GM12878 (cell line): ENCODE measurements around the gene DSC3. TPM values are rescaled to one million over a fixed set of nuclear protein-coding genes. Genes with fewer than 3 reads are reported as not detected.

Source experiments
- ATAC-seq: fragments of 200-7000 bp; cut with Tn5 transposase; 3 replicates; pipeline ENCODE4 v1.9.1; 2020; ENCODE audit warnings: mild to moderate bottlenecking, moderate library complexity
- BruUV-seq: library from RNA; stranded (reverse); fragments of 400-500 nt; replicated peaks from 2 replicates; lab custom pipeline; 2021; lab: Mats Ljungman, UMichigan
- CTCF ChIA-PET: fragments of 300-600 bp; sonication (Branson Sonifier 250); formaldehyde crosslinking; extraction: SDS; loops from one replicate; lab custom pipeline; 2021; ENCODE audit warnings: inconsistent platforms; lab: Yijun Ruan, JAX
- POLR2A ChIA-PET: fragments of 350-600 bp; formaldehyde crosslinking; extraction: SDS; loops from one replicate; lab custom pipeline; 2021; ENCODE audit warnings: inconsistent platforms; lab: Charles Lee
- RAD21 ChIA-PET: fragments of 300-600 bp; sonication (Branson Sonifier 250); formaldehyde crosslinking; loops from one replicate; lab custom pipeline; 2023; ENCODE audit warnings: antibody characterized with exemption; ENCODE audit not compliant: unreplicated experiment; lab: Charles Lee
- SMC1A ChIA-PET: fragments of 300-600 bp; sonication (Branson Sonifier 250); formaldehyde crosslinking; loops from one replicate; lab custom pipeline; 2023; ENCODE audit not compliant: unreplicated experiment, uncharacterized antibody; lab: Charles Lee
- DNase-seq: peaks from one replicate; pipeline ENCODE4 v3.0.0-alpha.2; 2011; ENCODE audit warnings: low read depth, low spot score
- FAIRE-seq: peaks from 3 replicates; lab custom pipeline; 2011; peaks lifted over from hg19 to GRCh38; lab: Jason Lieb, UNC
- H2AFZ ChIP-seq: 2 replicates; pipeline ENCODE4 v1.6.0; 2011; ENCODE audit warnings: low read depth, low read length, control low read depth; ENCODE audit not compliant: control insufficient read depth
- H3K27ac ChIP-seq: 2 replicates; pipeline ENCODE4 v1.5.1; 2011; ENCODE audit warnings: control low read depth; ENCODE audit not compliant: control insufficient read depth, insufficient read depth
- H3K27me3 ChIP-seq, 2 experiments: replicated peaks in 1 of 2; 2 replicates each; pipeline versions ENCODE4 v1.6.0 to v1.6.1; 2011; ENCODE audit warnings: low read length in 1 of 2; ENCODE audit not compliant: control insufficient read depth in 2 of 2, insufficient read depth in 2 of 2
- H3K36me3 ChIP-seq, 2 experiments: 2 replicates each; pipeline ENCODE4 v1.5.1; 2011; ENCODE audit warnings: low read length in 1 of 2; ENCODE audit not compliant: control insufficient read depth in 2 of 2, insufficient read depth in 2 of 2
- H3K4me1 ChIP-seq: 2 replicates; pipeline ENCODE4 v1.6.1; 2011; ENCODE audit warnings: mild to moderate bottlenecking, low read length, moderate library complexity, mixed read lengths; ENCODE audit not compliant: control insufficient read depth, insufficient read depth
- H3K4me2 ChIP-seq: 2 replicates; pipeline ENCODE4 v1.6.0; 2011; ENCODE audit warnings: control low read depth; ENCODE audit not compliant: control insufficient read depth, insufficient read depth
- H3K4me3 ChIP-seq: fragments of 200-600 bp; sonication (generic); 2 replicates; pipeline ENCODE4 v1.5.1; 2016
- H3K79me2 ChIP-seq: 2 replicates; pipeline ENCODE4 v1.6.0; 2011; ENCODE audit warnings: low read length; ENCODE audit not compliant: control insufficient read depth, insufficient read depth
- H3K9ac ChIP-seq: 2 replicates; pipeline ENCODE4 v1.8.0; 2011; ENCODE audit warnings: low read length, control low read depth, mixed read lengths; ENCODE audit not compliant: control insufficient read depth, insufficient read depth
- H3K9me3 ChIP-seq: replicated peaks from 3 replicates; pipeline ENCODE4 v1.5.1; 2011; ENCODE audit warnings: mild to moderate bottlenecking, low read length; ENCODE audit not compliant: control insufficient read depth, insufficient read depth
- H4K20me1 ChIP-seq: 2 replicates; pipeline ENCODE4 v1.6.0; 2011; ENCODE audit not compliant: control insufficient read depth, insufficient read depth
- BHLHE40 ChIP-seq, 2 experiments: fragments of 450-650 bp in 1 of 2; IDR thresholded peaks; 2 replicates each; pipeline ENCODE4 v1.6.1; 2011 to 2017; ENCODE audit warnings: low read depth in 2 of 2, borderline replicate concordance in 1 of 2, improper control_type of control experiment in 1 of 2, low read length in 1 of 2, mild to moderate bottlenecking in 1 of 2
- DPF2 ChIP-seq: fragments of 450-650 bp; IDR thresholded peaks from 2 replicates; pipeline ENCODE4 v1.6.1; 2017; ENCODE audit warnings: mild to moderate bottlenecking
- HDAC6 ChIP-seq: fragments of 200-600 bp; sonication (generic); IDR thresholded peaks from one replicate; pipeline ENCODE4 v1.8.0; 2017; ENCODE audit warnings: antibody characterized with exemption; ENCODE audit not compliant: unreplicated experiment
- POU2F2 ChIP-seq: IDR thresholded peaks from 3 replicates; pipeline ENCODE4 v1.6.1; 2011; ENCODE audit warnings: low read depth, mild to moderate bottlenecking, low read length, borderline replicate concordance
- SREBF1 ChIP-seq: IDR thresholded peaks from 2 replicates; pipeline ENCODE4 v1.6.1; 2012; ENCODE audit warnings: mild to moderate bottlenecking, low read length
- ZBTB33 ChIP-seq: fragments of 450-650 bp; IDR thresholded peaks from 2 replicates; pipeline ENCODE4 v1.6.1; 2017; ENCODE audit warnings: mild to moderate bottlenecking
- WGBS: methylation state at CpG from one replicate; pipeline ENCODE4 v1.1.6; 2016; ENCODE audit warnings: low lambda C conversion rate; ENCODE audit not compliant: insufficient replicate concordance, insufficient coverage; ENCODE audit errors: missing lambda C conversion rate; 5-methylcytosine and 5-hydroxymethylcytosine counted together
- in situ Hi-C: fragments of 300-500 bp; cut with MboI; formaldehyde crosslinking; loops from 9 replicates; pipeline ENCODE4 v1.14.3; 2018; ENCODE audit warnings: mixed read lengths
- intact Hi-C: fragments of 100-400 bp; cut with micrococcal nuclease; formaldehyde crosslinking; loops from one replicate; pipeline ENCODE4 v1.14.2; 2022; ENCODE audit not compliant: unreplicated experiment
- polyA plus RNA-seq, 11 experiments: library from polyadenylated mRNA; depleted of rRNA in 4 of 11; unstranded in 6 of 11; stranded (reverse) in 5 of 11; fragments of >200 nt; fragmentation: Nextera tagmentation in 4 of 11; fragmentation: Illumina TruSeq in 1 of 11; extraction: Ambion mirVana in 4 of 11; extraction: Trizol in 1 of 11; gene quantifications; 1 replicate in 1 of 11; 2 replicates in 10 of 11; pipeline versions ENCODE4 v1.2.1 to v1.2.3, GENCODE V29; 2011 to 2016; ENCODE audit warnings: inconsistent platforms in 2 of 11, missing spikeins in 2 of 11, low read depth in 1 of 11
- total RNA-seq, 4 experiments: library from RNA; depleted of rRNA in 3 of 4; stranded (reverse); fragments of >200 nt in 3 of 4; fragmentation: Illumina TruSeq in 1 of 4; extraction: Trizol in 1 of 4; gene quantifications; 2 replicates each; pipeline versions ENCODE4 v1.2.1 to v1.2.3, GENCODE V29; 2013 to 2021
- TF ChIP-seq, protein P1 (sequence below): fragments of 450-650 bp; IDR thresholded peaks from 2 replicates; pipeline ENCODE4 v1.6.1; 2016; ENCODE audit warnings: mild to moderate bottlenecking, moderate library complexity, borderline replicate concordance

Gene DSC3
- total and polyA plus RNA-seq, 10 of the 15 experiments (the other 5 are each of a cell fraction or from before 2014, with no cell fraction given) = 0.01 to 2.9 (median 1.6) TPM

DNA sequence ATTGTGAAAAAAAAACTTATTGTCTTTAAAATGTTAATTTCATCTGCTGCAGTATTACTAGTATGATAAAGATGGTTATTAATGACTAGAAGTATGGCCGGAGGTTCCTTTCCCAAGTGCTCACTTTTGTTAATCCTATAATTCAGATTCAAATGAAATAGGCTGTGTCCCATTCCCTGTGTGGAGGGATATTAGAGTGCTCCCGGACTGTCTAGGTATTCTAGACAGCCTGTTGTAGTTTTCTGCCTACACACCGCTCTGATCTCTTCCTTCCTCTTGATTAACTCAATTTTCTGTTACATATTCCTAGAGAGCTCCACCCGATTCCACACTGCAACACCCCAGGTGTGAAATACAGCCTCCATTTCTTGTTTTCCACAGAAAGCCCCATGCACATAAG, 15.4 kb upstream of the DSC3 start (continued):
- TF ChIP-seq ZBTB33 (no peak), BHLHE40 (IDR thresholded peaks at IDR 0.05; ENCODE audit: borderline replicate concordance in 1 of 2, low read depth in 2 of 2, low read length in 1 of 2) (no peak)

- TF ChIP-seq, protein P1, sequence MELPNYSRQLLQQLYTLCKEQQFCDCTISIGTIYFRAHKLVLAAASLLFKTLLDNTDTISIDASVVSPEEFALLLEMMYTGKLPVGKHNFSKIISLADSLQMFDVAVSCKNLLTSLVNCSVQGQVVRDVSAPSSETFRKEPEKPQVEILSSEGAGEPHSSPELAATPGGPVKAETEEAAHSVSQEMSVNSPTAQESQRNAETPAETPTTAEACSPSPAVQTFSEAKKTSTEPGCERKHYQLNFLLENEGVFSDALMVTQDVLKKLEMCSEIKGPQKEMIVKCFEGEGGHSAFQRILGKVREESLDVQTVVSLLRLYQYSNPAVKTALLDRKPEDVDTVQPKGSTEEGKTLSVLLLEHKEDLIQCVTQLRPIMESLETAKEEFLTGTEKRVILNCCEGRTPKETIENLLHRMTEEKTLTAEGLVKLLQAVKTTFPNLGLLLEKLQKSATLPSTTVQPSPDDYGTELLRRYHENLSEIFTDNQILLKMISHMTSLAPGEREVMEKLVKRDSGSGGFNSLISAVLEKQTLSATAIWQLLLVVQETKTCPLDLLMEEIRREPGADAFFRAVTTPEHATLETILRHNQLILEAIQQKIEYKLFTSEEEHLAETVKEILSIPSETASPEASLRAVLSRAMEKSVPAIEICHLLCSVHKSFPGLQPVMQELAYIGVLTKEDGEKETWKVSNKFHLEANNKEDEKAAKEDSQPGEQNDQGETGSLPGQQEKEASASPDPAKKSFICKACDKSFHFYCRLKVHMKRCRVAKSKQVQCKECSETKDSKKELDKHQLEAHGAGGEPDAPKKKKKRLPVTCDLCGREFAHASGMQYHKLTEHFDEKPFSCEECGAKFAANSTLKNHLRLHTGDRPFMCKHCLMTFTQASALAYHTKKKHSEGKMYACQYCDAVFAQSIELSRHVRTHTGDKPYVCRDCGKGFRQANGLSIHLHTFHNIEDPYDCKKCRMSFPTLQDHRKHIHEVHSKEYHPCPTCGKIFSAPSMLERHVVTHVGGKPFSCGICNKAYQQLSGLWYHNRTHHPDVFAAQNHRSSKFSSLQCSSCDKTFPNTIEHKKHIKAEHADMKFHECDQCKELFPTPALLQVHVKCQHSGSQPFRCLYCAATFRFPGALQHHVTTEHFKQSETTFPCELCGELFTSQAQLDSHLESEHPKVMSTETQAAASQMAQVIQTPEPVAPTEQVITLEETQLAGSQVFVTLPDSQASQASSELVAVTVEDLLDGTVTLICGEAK = no peak
- TF ChIP-seq SREBF1 (no peak), DPF2 (no peak), HDAC6 (no peak), POU2F2 (no peak)
- Histone ChIP-seq H3K4me3 (no peak overlapping the region), H2AFZ (no peak overlapping the region), H3K9ac (no peak overlapping the region), H3K79me2 (no peaks in the 10 kb centered on the region), H3K36me3 (no peaks in the 10 kb centered on the region), H3K27me3 (no peaks in the 10 kb centered on the region), H4K20me1 (no peaks in the 10 kb centered on the region), H3K4me2 (no peak overlapping the region), H3K27ac (no peak overlapping the region), H3K4me1 (no peaks in the 10 kb centered on the region), H3K9me3 (peaks cover 1% of the 10 kb centered on the region; the same call in 1 of the 3 replicates)
- CTCF ChIA-PET = no interaction called here
- no TSS peak for BruUV-seq
- SMC1A ChIA-PET = no interaction called here
- POLR2A ChIA-PET = no interaction called here
- RAD21 ChIA-PET = no interaction called here
- in situ Hi-C loops (no loop called here), intact Hi-C loops (no loop called here)
- 8% methylated on average over 5 of the region's 5 CpGs for whole genome bisulfite sequencing
- no peak for FAIRE-seq
- no peak for ATAC-seq
- DNase-seq = no peak
Measured at GRCh38 chr18:31057051-31057450, 14.5 kb upstream of the DSC3 start.
